Endothelial cell of umbilical vein (primary cell): ENCODE data around the gene GFPT1. TPM values are rescaled to one million over a fixed set of nuclear protein-coding genes. Genes with fewer than 3 reads are reported as not detected.

Source experiments
- BruUV-seq: library from RNA; stranded (reverse); fragments of 400-500 nt; replicated peaks from 2 replicates; lab custom pipeline; 2021; lab: Mats Ljungman, UMichigan
- CTCF ChIA-PET: fragments of 300-600, 350-600 bp; sonication (Branson Sonifier 250); formaldehyde crosslinking; loops from one replicate; lab custom pipeline; 2021; ENCODE audit warnings: antibody characterized with exemption, inconsistent platforms; lab: Charles Lee
- POLR2A ChIA-PET: fragments of 300-600, 350-600 bp; sonication (Branson Sonifier 250); formaldehyde crosslinking; loops from one replicate; lab custom pipeline; 2021; ENCODE audit warnings: antibody characterized with exemption, inconsistent platforms; lab: Charles Lee
- DNase-seq: peaks from one replicate; pipeline ENCODE4 v3.0.0-alpha.2; 2011; ENCODE audit warnings: low read depth, low spot score
- FAIRE-seq: peaks from 2 replicates; lab custom pipeline; 2011; peaks lifted over from hg19 to GRCh38; lab: Jason Lieb, UNC
- H2AFZ ChIP-seq: 2 replicates; pipeline ENCODE4 v1.6.0; 2012; ENCODE audit warnings: low read depth, low read length, control low read depth, inconsistent platforms
- H3K27ac ChIP-seq: 2 replicates; pipeline ENCODE4 v1.5.1; 2011; ENCODE audit warnings: low read depth, mild to moderate bottlenecking, control low read depth, low read length, moderate library complexity; ENCODE audit not compliant: insufficient read depth
- H3K27me3 ChIP-seq, 2 experiments: 2 replicates each; pipeline versions ENCODE4 v1.6.0 to v1.6.1; 2011; ENCODE audit warnings: low read length in 2 of 2, mixed read lengths in 1 of 2; ENCODE audit not compliant: control insufficient read depth in 2 of 2, insufficient read depth in 2 of 2
- H3K36me3 ChIP-seq, 2 experiments: 2 replicates in 1 of 2; 3 replicates in 1 of 2; pipeline ENCODE4 v1.5.1; 2011; ENCODE audit warnings: low read length in 2 of 2, mild to moderate bottlenecking in 1 of 2, moderate library complexity in 1 of 2; ENCODE audit not compliant: control insufficient read depth in 2 of 2, insufficient read depth in 2 of 2; ENCODE audit errors: extremely low read depth in 1 of 2
- H3K4me1 ChIP-seq: 3 replicates; pipeline ENCODE4 v1.5.1; 2011; ENCODE audit warnings: mild to moderate bottlenecking, low read length; ENCODE audit not compliant: control insufficient read depth, insufficient read depth; ENCODE audit errors: extremely low read depth
- H3K4me2 ChIP-seq: 2 replicates; pipeline ENCODE4 v1.6.1; 2011; ENCODE audit warnings: low read length, control low read depth, mixed read lengths; ENCODE audit not compliant: insufficient read depth
- H3K4me3 ChIP-seq, 3 experiments: fragments of 200-600 bp in 1 of 3; sonication (generic), shearing (Covaris generic) in 1 of 3; replicated peaks in 1 of 3; 2 replicates each; pipeline ENCODE4 v1.5.1; 2011 to 2016; ENCODE audit warnings: control low read depth in 3 of 3, low read length in 3 of 3, mild to moderate bottlenecking in 2 of 3, inconsistent platforms in 1 of 3, low read depth in 1 of 3, moderate library complexity in 1 of 3; ENCODE audit not compliant: insufficient read depth in 1 of 3
- H3K79me2 ChIP-seq: 2 replicates; pipeline ENCODE4 v1.6.0; 2012; ENCODE audit warnings: low read length, inconsistent platforms; ENCODE audit not compliant: control insufficient read depth, insufficient read depth
- H3K9ac ChIP-seq: replicated peaks from 2 replicates; pipeline ENCODE3; 2011; ENCODE audit warnings: low read length, control low read depth; ENCODE audit not compliant: insufficient read depth; ENCODE audit errors: extremely low read depth
- H3K9me1 ChIP-seq: replicated peaks from 3 replicates; pipeline ENCODE4 v1.6.0; 2011; ENCODE audit warnings: mild to moderate bottlenecking, low read length; ENCODE audit not compliant: control insufficient read depth, insufficient read depth; ENCODE audit errors: extremely low read depth
- H3K9me3 ChIP-seq: replicated peaks from 2 replicates; pipeline ENCODE4 v1.5.1; 2012; ENCODE audit warnings: low read length, inconsistent platforms; ENCODE audit not compliant: control insufficient read depth, insufficient read depth
- H4K20me1 ChIP-seq: replicated peaks from 2 replicates; pipeline ENCODE3; 2011; ENCODE audit warnings: mild to moderate bottlenecking, low read length; ENCODE audit not compliant: control insufficient read depth, insufficient read depth; ENCODE audit errors: extremely low read depth
- JUN ChIP-seq: IDR thresholded peaks from 2 replicates; pipeline ENCODE4 v1.6.1; 2011; ENCODE audit warnings: borderline replicate concordance, low read depth; ENCODE audit not compliant: insufficient read length, insufficient read depth
- MAX ChIP-seq: IDR thresholded peaks from 2 replicates; pipeline ENCODE4 v1.6.1; 2011; ENCODE audit not compliant: insufficient read depth, insufficient read length
- MYC ChIP-seq: IDR thresholded peaks from one replicate; pipeline ENCODE4 v1.6.1; 2011; ENCODE audit warnings: mild to moderate bottlenecking, low read depth, low read length
- POLR2A ChIP-seq: IDR thresholded peaks from 2 replicates; pipeline ENCODE4 v1.6.1; 2012; ENCODE audit warnings: low read depth, mild to moderate bottlenecking, control low read depth, low read length
- dilution Hi-C: fragments of 300-500 bp; cut with MboI; formaldehyde crosslinking; loops from one replicate; pipeline ENCODE4 v1.15.0; 2019; ENCODE audit warnings: low sequenced_read_pairs; ENCODE audit not compliant: extremely low pct_ligation_motif_present
- intact Hi-C: fragments of 100-400 bp; cut with micrococcal nuclease; formaldehyde crosslinking; loops from one replicate; pipeline ENCODE4 v1.10.0; 2022
- polyA plus RNA-seq, 4 experiments: library from polyadenylated mRNA; depleted of rRNA in 3 of 4; stranded (reverse) in 3 of 4; unstranded in 1 of 4; fragments of >200 nt; gene quantifications; 2 replicates each; pipeline versions ENCODE4 v1.2.1 to v1.2.3, GENCODE V29; 2011 to 2012; ENCODE audit warnings: missing spikeins in 1 of 4
- total RNA-seq: library from RNA; stranded (reverse); gene quantifications from 2 replicates; pipeline ENCODE4 v1.2.3, GENCODE V29; 2021
- TF ChIP-seq, protein P1 (sequence below), 2 donors: IDR thresholded peaks; 1 replicate in 1 of 2; 2 replicates in 1 of 2; pipeline ENCODE4 v1.5.1; 2011; ENCODE audit warnings: low read length in 2 of 2, mild to moderate bottlenecking in 2 of 2, moderate library complexity in 2 of 2, control low read depth in 1 of 2, inconsistent platforms in 1 of 2, low read depth in 1 of 2; ENCODE audit not compliant: insufficient read depth in 1 of 2; ENCODE audit errors: extremely low read depth in 1 of 2

GFPT1 gene
- total and polyA plus RNA-seq, 2 donors (not counting 3 experiments of a cell fraction or from before 2014, with no cell fraction given) = 8.8 to 38.7 TPM

GRCh38 chr2:69310111-69311023 is 76.7 kb downstream of the GFPT1 start:
- Histone ChIP-seq H3K9me1 (no peaks in the 10 kb centered on the region), H3K9me3 (no peaks in the 10 kb centered on the region), H3K4me3 (no peak overlapping the region), H3K36me3 (no peaks in the 10 kb centered on the region), H2AFZ (no peak overlapping the region), H3K9ac (no peak overlapping the region), H3K4me1 (peaks cover 9% of the 10 kb centered on the region), H3K4me2 (no peak overlapping the region), H3K79me2 (no peaks in the 10 kb centered on the region), H3K27me3 (no peaks in the 10 kb centered on the region), H4K20me1 (no peaks in the 10 kb centered on the region), H3K27ac (no peak overlapping the region)
- no peak for FAIRE-seq
- no peak for DNase-seq
- POLR2A ChIA-PET = no interaction called here
- intact Hi-C loops (no loop called here), dilution Hi-C loops (no loop called here)
- TF ChIP-seq POLR2A = no peak
- TF ChIP-seq MYC = no peak
- TF ChIP-seq JUN = no peak
- TF ChIP-seq, protein P1, sequence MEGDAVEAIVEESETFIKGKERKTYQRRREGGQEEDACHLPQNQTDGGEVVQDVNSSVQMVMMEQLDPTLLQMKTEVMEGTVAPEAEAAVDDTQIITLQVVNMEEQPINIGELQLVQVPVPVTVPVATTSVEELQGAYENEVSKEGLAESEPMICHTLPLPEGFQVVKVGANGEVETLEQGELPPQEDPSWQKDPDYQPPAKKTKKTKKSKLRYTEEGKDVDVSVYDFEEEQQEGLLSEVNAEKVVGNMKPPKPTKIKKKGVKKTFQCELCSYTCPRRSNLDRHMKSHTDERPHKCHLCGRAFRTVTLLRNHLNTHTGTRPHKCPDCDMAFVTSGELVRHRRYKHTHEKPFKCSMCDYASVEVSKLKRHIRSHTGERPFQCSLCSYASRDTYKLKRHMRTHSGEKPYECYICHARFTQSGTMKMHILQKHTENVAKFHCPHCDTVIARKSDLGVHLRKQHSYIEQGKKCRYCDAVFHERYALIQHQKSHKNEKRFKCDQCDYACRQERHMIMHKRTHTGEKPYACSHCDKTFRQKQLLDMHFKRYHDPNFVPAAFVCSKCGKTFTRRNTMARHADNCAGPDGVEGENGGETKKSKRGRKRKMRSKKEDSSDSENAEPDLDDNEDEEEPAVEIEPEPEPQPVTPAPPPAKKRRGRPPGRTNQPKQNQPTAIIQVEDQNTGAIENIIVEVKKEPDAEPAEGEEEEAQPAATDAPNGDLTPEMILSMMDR (IDR thresholded peaks at IDR 0.05; ENCODE audit: extremely low read depth in 1 of 2, insufficient read depth in 1 of 2, low read depth in 1 of 2, low read length in 2 of 2) = no peak
- TF ChIP-seq MAX = no peak
- CTCF ChIA-PET = interaction anchor here (1.8 kb wide), 1 partner anchor 284 kb away, joined by 6 read pairs; no protein-coding TSS in a partner anchor
- no TSS peak for BruUV-seq
